ENCODE measurements around the gene PPP6R1. TPM values are rescaled to one million over a fixed set of nuclear protein-coding genes. Genes with fewer than 3 reads are reported as not detected.

The PPP6R1 gene
- total and polyA plus RNA-seq, 2 of the 13 experiments (the other 11 are each of a cell fraction or from before 2014, with no cell fraction given): 25.8 to 54.0 TPM

DNA sequence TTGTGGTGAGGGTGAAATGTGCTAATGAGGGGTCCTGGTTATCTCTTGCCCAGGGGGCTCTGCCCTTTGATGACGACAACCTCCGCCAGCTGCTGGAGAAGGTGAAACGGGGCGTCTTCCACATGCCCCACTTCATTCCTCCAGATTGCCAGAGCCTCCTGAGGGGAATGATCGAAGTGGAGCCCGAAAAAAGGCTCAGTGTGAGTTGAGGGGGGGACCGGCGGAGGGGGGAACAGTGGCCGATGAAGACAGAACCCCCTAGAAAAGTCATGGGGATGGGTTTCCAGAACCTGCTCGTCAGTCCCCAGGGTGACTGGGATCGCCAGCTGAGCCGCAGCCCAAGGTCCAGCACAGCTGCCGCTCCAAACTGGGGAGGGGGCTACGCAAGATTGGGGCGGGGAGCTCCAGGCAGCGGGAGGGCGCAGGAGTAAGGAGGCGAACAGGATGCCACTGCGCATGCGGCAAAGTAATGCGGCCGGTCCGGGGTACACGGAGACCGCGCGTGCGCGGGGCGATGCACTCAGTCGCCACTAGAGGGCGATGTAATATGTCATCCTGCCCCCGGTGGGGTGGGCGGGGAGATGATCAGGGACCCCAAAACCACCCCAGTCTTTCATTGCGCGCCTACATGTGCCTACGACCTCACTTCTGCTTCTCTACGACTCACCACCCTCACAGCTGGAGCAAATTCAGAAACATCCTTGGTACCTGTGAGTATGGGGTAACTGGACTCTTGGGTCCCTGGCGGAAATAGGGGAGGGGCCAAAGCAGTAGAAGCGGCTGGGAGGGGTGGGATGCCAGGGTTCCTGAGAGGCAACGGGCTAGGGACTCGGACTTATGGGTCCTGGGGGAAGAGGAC lies 42.9 kb upstream of the PPP6R1 start (continued):
- TF ChIP-seq MTA1 (CRISPR knock-in tag; IDR thresholded peaks at IDR 0.05; ENCODE audit: borderline replicate concordance) (peak; percentile 66; the same call in 1 of the 2 replicates), ZNF83 (CRISPR knock-in tag; IDR thresholded peaks at IDR 0.05; ENCODE audit: borderline replicate concordance) (no peak), CHD2 (IDR thresholded peaks at IDR 0.05; ENCODE audit: low read depth, low read length) (no peak), SOX6 (IDR thresholded peaks at IDR 0.05) (no peak), SOX6 (CRISPR knock-in tag; IDR thresholded peaks at IDR 0.05) (no peak), ZNF331 (CRISPR knock-in tag; IDR thresholded peaks at IDR 0.05) (no peak; the same call in 1 of the 2 replicates), SMYD3 (CRISPR knock-in tag; IDR thresholded peaks at IDR 0.05) (no peak), RCOR2 (CRISPR knock-in tag; IDR thresholded peaks at IDR 0.05) (no peak), ZNF883 (CRISPR knock-in tag; IDR thresholded peaks at IDR 0.05; ENCODE audit: not compliant biosample characterization) (peak; percentile 33), PHF8 (CRISPR knock-in tag; IDR thresholded peaks at IDR 0.05) (peak; percentile 36; the same call in 1 of the 2 replicates), ZNF136 (CRISPR knock-in tag; IDR thresholded peaks at IDR 0.05; ENCODE audit: low read depth) (0 out of 2 replicates have a peak, but pooled peaks have one; percentile 61), ZFP90 (CRISPR knock-in tag; IDR thresholded peaks at IDR 0.05; ENCODE audit: borderline replicate concordance) (0 out of 2 replicates have a peak, but pooled peaks have one; percentile 42), MNT (IDR thresholded peaks at IDR 0.05) (no peak), ZNF644 (CRISPR knock-in tag; IDR thresholded peaks at IDR 0.05; ENCODE audit: low read depth) (no peak), ZBTB42 (CRISPR knock-in tag; IDR thresholded peaks at IDR 0.05) (no peak), FOSL1 (CRISPR knock-in tag; IDR thresholded peaks at IDR 0.05; ENCODE audit: borderline replicate concordance) (no peak), ZNF230 (CRISPR knock-in tag; IDR thresholded peaks at IDR 0.05) (no peak), YY1 (IDR thresholded peaks at IDR 0.05; ENCODE audit: insufficient read depth, insufficient replicate concordance, low read depth, low read length) (peak; percentile 56)
- TF ChIP-seq, protein P1, sequence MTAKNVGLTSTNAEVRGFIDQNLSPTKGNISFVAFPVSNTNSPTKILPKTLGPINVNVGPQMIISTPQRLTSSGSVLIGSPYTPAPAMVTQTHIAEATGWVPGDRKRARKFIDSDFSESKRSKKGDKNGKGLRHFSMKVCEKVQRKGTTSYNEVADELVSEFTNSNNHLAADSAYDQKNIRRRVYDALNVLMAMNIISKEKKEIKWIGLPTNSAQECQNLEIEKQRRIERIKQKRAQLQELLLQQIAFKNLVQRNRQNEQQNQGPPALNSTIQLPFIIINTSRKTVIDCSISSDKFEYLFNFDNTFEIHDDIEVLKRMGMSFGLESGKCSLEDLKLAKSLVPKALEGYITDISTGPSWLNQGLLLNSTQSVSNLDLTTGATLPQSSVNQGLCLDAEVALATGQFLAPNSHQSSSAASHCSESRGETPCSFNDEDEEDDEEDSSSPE (CRISPR knock-in tag; IDR thresholded peaks at IDR 0.05): no peak
- TF ChIP-seq, protein P2, sequence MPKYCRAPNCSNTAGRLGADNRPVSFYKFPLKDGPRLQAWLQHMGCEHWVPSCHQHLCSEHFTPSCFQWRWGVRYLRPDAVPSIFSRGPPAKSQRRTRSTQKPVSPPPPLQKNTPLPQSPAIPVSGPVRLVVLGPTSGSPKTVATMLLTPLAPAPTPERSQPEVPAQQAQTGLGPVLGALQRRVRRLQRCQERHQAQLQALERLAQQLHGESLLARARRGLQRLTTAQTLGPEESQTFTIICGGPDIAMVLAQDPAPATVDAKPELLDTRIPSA (CRISPR knock-in tag; IDR thresholded peaks at IDR 0.05; ENCODE audit: borderline replicate concordance): no peak
- TF ChIP-seq, protein P3, sequence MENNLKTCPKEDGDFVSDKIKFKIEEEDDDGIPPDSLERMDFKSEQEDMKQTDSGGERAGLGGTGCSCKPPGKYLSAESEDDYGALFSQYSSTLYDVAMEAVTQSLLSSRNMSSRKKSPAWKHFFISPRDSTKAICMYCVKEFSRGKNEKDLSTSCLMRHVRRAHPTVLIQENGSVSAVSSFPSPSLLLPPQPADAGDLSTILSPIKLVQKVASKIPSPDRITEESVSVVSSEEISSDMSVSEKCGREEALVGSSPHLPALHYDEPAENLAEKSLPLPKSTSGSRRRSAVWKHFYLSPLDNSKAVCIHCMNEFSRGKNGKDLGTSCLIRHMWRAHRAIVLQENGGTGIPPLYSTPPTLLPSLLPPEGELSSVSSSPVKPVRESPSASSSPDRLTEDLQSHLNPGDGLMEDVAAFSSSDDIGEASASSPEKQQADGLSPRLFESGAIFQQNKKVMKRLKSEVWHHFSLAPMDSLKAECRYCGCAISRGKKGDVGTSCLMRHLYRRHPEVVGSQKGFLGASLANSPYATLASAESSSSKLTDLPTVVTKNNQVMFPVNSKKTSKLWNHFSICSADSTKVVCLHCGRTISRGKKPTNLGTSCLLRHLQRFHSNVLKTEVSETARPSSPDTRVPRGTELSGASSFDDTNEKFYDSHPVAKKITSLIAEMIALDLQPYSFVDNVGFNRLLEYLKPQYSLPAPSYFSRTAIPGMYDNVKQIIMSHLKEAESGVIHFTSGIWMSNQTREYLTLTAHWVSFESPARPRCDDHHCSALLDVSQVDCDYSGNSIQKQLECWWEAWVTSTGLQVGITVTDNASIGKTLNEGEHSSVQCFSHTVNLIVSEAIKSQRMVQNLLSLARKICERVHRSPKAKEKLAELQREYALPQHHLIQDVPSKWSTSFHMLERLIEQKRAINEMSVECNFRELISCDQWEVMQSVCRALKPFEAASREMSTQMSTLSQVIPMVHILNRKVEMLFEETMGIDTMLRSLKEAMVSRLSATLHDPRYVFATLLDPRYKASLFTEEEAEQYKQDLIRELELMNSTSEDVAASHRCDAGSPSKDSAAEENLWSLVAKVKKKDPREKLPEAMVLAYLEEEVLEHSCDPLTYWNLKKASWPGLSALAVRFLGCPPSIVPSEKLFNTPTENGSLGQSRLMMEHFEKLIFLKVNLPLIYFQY (CRISPR knock-in tag; IDR thresholded peaks at IDR 0.05; ENCODE audit: borderline replicate concordance): no peak
